ENCODE data around the gene MXD4. TPM values are rescaled to one million over a fixed set of nuclear protein-coding genes. Genes with fewer than 3 reads are reported as not detected.

Gene MXD4
- total and polyA plus RNA-seq, 2 donors from 2014 or later, result 49.8 to 84.8 TPM

- FAIRE-seq (no peak), DNase-seq (no peak)
- Histone ChIP-seq H3K4me3 (ENCODE audit: low read length in 3 of 3) (no peak overlapping the region), H3K9me3 (ENCODE audit: control insufficient read depth in 2 of 3, insufficient read depth in 1 of 3, low read length in 3 of 3) (peaks cover 0 to 7% (median 0%) of the 10 kb centered on the region in 3 donors), H3K9ac (ENCODE audit: low read length in 3 of 3) (no peak overlapping the region), H3K36me3 (ENCODE audit: control insufficient read depth in 2 of 3, insufficient read depth in 3 of 3, low read length in 3 of 3) (no peaks in the 10 kb centered on the region), H3K4me1 (ENCODE audit: control insufficient read depth in 2 of 3, insufficient read depth in 2 of 3, low read depth in 1 of 3, low read length in 3 of 3) (peaks cover 0 to 2% (median 0%) of the 10 kb centered on the region in 3 donors), H3K27me3 (ENCODE audit: control insufficient read depth, insufficient read depth, low read length) (no peaks in the 10 kb centered on the region), H3K27ac (ENCODE audit: low read depth in 2 of 2, low read length in 2 of 2) (no peak overlapping the region)
- intact Hi-C loops (cut with DNase I), result no loop called here
- no peak for TF ChIP-seq CTCF (IDR thresholded peaks at IDR 0.05; ENCODE audit: borderline replicate concordance, extremely low read depth, insufficient read depth)
Observed at GRCh38 chr4:2303121-2303685, 41.3 kb upstream of the MXD4 start.

- FAIRE-seq, result no peak
- H3K27ac ChIP-seq (ENCODE audit: low read depth in 2 of 2, low read length in 2 of 2), result no peak overlapping the region
Observed at GRCh38 chr4:2302387-2303119, 40.6 kb upstream of the MXD4 start.

DNA sequence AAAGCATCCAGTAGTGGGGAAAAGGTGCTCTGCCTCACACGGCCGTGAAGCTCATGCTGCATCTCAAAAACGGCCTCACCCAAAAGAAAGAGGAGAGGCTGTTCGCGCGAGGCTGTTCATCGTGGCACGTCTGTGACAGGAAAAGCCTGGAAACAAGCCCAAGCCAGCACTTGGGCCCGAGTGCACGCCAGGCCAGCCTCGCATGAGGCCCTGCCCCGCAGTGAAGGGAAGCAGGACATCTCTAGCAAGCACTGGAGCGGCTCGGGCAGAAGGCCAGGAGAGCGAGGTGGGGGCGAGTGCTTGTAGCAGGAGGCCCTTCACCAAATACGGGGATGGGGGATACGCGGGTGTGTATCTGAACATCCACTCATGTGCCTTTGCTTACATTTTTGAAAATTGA lies 39.9 kb upstream of the MXD4 start:
- Histone ChIP-seq H3K36me3 (ENCODE audit: control insufficient read depth in 2 of 3, insufficient read depth in 3 of 3, low read length in 3 of 3) (no peaks in the 10 kb centered on the region), H3K9me3 (ENCODE audit: control insufficient read depth in 2 of 3, insufficient read depth in 1 of 3, low read length in 3 of 3) (peaks cover 0 to 7% (median 0%) of the 10 kb centered on the region in 3 donors), H3K27ac (ENCODE audit: low read depth in 2 of 2, low read length in 2 of 2) (no peak overlapping the region), H3K4me1 (ENCODE audit: control insufficient read depth in 2 of 3, insufficient read depth in 2 of 3, low read depth in 1 of 3, low read length in 3 of 3) (peaks cover 0 to 6% (median 0%) of the 10 kb centered on the region in 3 donors), H3K27me3 (ENCODE audit: control insufficient read depth, insufficient read depth, low read length) (no peaks in the 10 kb centered on the region), H3K9ac (ENCODE audit: low read length in 3 of 3) (no peak overlapping the region), H3K4me3 (ENCODE audit: low read length in 3 of 3) (no peak overlapping the region)
- DNase-seq (peak in 1 of 5 donors; percentile 76), FAIRE-seq (no peak)
- no peak for TF ChIP-seq CTCF (IDR thresholded peaks at IDR 0.05; ENCODE audit: borderline replicate concordance, extremely low read depth, insufficient read depth)
- intact Hi-C loops (cut with DNase I), result no loop called here

More at GRCh38 chr4:2302387-2303119, 40.6 kb upstream of the MXD4 start:
- Histone ChIP-seq H3K27me3 (ENCODE audit: control insufficient read depth, insufficient read depth, low read length) (no peaks in the 10 kb centered on the region), H3K9me3 (ENCODE audit: control insufficient read depth in 2 of 3, insufficient read depth in 1 of 3, low read length in 3 of 3) (peaks cover 0 to 7% (median 0%) of the 10 kb centered on the region in 3 donors), H3K36me3 (ENCODE audit: control insufficient read depth in 2 of 3, insufficient read depth in 3 of 3, low read length in 3 of 3) (no peaks in the 10 kb centered on the region), H3K9ac (ENCODE audit: low read length in 3 of 3) (no peak overlapping the region), H3K4me3 (ENCODE audit: low read length in 3 of 3) (no peak overlapping the region), H3K4me1 (ENCODE audit: control insufficient read depth in 2 of 3, insufficient read depth in 2 of 3, low read depth in 1 of 3, low read length in 3 of 3) (peaks cover 0 to 4% (median 0%) of the 10 kb centered on the region in 3 donors)
- intact Hi-C loops (cut with DNase I), result no loop called here
- TF ChIP-seq CTCF (IDR thresholded peaks at IDR 0.05; ENCODE audit: borderline replicate concordance, extremely low read depth, insufficient read depth), result no peak
- no peak for DNase-seq
